ENCODE measurements around the gene SVBP. TPM values are rescaled to one million over a fixed set of nuclear protein-coding genes. Genes with fewer than 3 reads are reported as not detected.

SVBP gene
- total and polyA plus RNA-seq, 3 experiments from 2014 or later: 12.6 to 38.4 (median 16.4) TPM

DNA sequence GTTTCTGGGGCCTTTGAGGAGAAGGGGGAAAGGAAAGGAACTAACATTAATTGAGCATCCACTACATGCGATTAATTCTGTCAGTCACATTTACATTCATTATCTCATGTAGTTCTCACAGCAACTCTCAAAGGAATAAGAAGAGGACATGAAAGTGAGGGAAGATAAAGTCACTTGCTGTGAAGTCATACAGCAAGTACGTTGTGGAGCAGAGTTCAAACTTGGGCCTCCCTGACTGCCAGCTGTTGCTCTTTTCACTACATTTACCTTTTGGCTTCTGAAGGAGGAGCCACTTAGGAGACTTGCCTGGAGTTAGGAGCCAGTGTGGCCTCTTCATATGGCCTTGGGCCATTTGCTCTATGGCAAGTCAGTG is 35.4 kb upstream of the SVBP start:
- H3K4me3 Mint-ChIP-seq: no peak overlapping the region
- Histone ChIP-seq H3K36me3 (ENCODE audit: insufficient read depth, low read length) (peaks cover 11% of the 10 kb centered on the region), H3K9me3 (ENCODE audit: low read length) (no peaks in the 10 kb centered on the region), H3K27ac (ENCODE audit: low read depth, low read length) (no peak overlapping the region), H3K27me3 (ENCODE audit: insufficient read depth, low read length, poor library complexity, severe bottlenecking) (no peaks in the 10 kb centered on the region), H3K4me3 (ENCODE audit: low read length) (no peak overlapping the region), H3K4me1 (ENCODE audit: insufficient read depth, low read length) (peaks cover 8% of the 10 kb centered on the region)
- CTCF ChIA-PET: no interaction called here
- POLR2A ChIA-PET: no interaction called here
- DNase-seq: no peak
- H3K4me1 Mint-ChIP-seq: peaks cover 20 to 25% (median 23%) of the 10 kb centered on the region in 3 donors
- peaks cover 6 to 28% (median 12%) of the 10 kb centered on the region in 3 donors for H3K36me3 Mint-ChIP-seq
- no peaks in the 10 kb centered on the region for H3K27me3 Mint-ChIP-seq
- peak overlapping the region in 3 of 8 donors; percentile 3 to 75 (median 35) for H3K27ac Mint-ChIP-seq
- H3K9me3 Mint-ChIP-seq: peaks cover 0 to 1% (median 0%) of the 10 kb centered on the region in 5 donors

DNA sequence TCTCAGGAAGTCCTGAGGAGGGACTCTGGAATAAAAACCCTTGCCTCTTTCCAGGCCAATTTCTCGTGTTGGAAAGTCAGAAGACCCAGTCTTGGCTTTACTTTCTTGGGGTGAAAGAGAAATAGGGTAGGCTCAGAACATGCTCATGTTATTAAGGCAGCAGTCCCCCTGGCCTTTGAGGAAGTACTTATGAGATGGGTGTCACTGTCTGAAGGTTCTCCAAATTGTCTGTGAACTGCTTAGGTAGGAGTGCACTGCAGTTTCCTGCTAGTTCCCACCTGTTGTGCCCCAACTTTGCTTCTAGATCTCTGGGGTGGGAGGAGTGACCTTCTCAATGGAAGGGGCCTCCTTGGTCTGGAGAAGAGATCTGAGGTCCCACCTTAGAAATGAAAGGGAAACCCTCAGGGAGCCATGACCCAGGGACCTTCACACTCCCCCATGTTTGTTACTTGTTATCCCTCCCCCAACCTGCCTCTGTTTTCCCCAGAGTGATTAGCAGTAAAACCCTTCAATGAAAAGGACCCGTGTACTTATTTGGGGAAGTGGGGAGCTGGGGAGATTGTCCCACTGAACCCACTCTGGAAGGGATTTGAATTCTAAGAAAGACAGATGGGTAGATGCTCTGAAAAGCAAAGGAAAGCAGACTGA is 34.9 kb upstream of the SVBP start:
- POLR2A ChIA-PET: no interaction called here
- Histone ChIP-seq H3K27me3 (ENCODE audit: insufficient read depth, low read length, poor library complexity, severe bottlenecking) (no peaks in the 10 kb centered on the region), H3K9me3 (ENCODE audit: low read length) (no peaks in the 10 kb centered on the region), H3K36me3 (ENCODE audit: insufficient read depth, low read length) (peaks cover 11% of the 10 kb centered on the region), H3K4me1 (ENCODE audit: insufficient read depth, low read length) (peaks cover 13% of the 10 kb centered on the region), H3K27ac (ENCODE audit: low read depth, low read length) (no peak overlapping the region), H3K4me3 (ENCODE audit: low read length) (no peak overlapping the region)
- peaks cover 26 to 30% (median 28%) of the 10 kb centered on the region in 3 donors for H3K4me1 Mint-ChIP-seq
- no peak for DNase-seq
- peaks cover 0 to 1% (median 0%) of the 10 kb centered on the region in 5 donors for H3K9me3 Mint-ChIP-seq
- no peaks in the 10 kb centered on the region for H3K27me3 Mint-ChIP-seq
- H3K36me3 Mint-ChIP-seq: peaks cover 6 to 30% (median 12%) of the 10 kb centered on the region in 3 donors
- peak overlapping the region in 3 of 8 donors; percentile 3 to 75 (median 35) for H3K27ac Mint-ChIP-seq
- H3K4me3 Mint-ChIP-seq: no peak overlapping the region
- CTCF ChIA-PET: no interaction called here

GRCh38 chr1:42851420-42851819 is 34.2 kb upstream of the SVBP start:
- Histone ChIP-seq H3K36me3 (ENCODE audit: insufficient read depth, low read length) (peaks cover 11% of the 10 kb centered on the region), H3K4me1 (ENCODE audit: insufficient read depth, low read length) (peaks cover 15% of the 10 kb centered on the region), H3K9me3 (ENCODE audit: low read length) (no peaks in the 10 kb centered on the region), H3K4me3 (ENCODE audit: low read length) (no peak overlapping the region), H3K27me3 (ENCODE audit: insufficient read depth, low read length, poor library complexity, severe bottlenecking) (no peaks in the 10 kb centered on the region), H3K27ac (ENCODE audit: low read depth, low read length) (no peak overlapping the region)
- ChIA-PET CTCF (interaction anchor here (0.6 kb wide), 1 partner anchor 38 kb away, joined by 3 read pairs; no protein-coding TSS in a partner anchor), POLR2A (no interaction called here)
- Mint-ChIP-seq H3K36me3 (peaks cover 8 to 36% (median 12%) of the 10 kb centered on the region in 3 donors), H3K27ac (no peak overlapping the region), H3K4me1 (peaks cover 28 to 33% (median 33%) of the 10 kb centered on the region in 3 donors), H3K9me3 (peaks cover 0 to 1% (median 0%) of the 10 kb centered on the region in 5 donors), H3K27me3 (no peaks in the 10 kb centered on the region), H3K4me3 (no peak overlapping the region)
- no peak for DNase-seq

DNA sequence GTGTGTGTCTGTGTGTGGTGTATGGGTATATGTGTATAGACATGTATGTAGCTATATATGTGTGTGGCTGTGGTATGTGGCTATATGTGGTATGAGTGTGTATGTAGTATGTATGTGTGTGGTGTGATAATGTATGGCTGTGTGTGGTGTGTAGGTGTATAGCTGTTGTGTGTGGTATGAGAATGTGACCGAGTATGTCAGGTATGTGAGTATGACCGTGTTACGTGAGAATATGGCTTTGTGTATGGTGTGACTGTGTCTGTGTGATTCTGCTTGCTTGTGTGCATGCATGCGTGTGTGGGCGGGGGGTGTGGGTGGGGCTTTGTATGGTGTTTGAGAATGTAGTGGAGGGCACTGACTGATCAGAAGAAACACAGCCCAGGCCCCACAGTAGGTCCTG is 32.7 kb upstream of the SVBP start:
- Mint-ChIP-seq H3K9me3 (peaks cover 0 to 1% (median 0%) of the 10 kb centered on the region in 5 donors), H3K4me3 (no peak overlapping the region), H3K27ac (peak overlapping the region in 4 of 8 donors; percentile 3 to 34 (median 8)), H3K4me1 (peaks cover 34 to 42% (median 39%) of the 10 kb centered on the region in 3 donors), H3K27me3 (no peaks in the 10 kb centered on the region), H3K36me3 (peaks cover 8 to 40% (median 12%) of the 10 kb centered on the region in 3 donors)
- POLR2A ChIA-PET: no interaction called here
- no peaks in the 10 kb centered on the region for H3K9me3 ChIP-seq (ENCODE audit: low read length)
- CTCF ChIA-PET: no interaction called here
- no peak for DNase-seq
- H3K4me1 ChIP-seq (ENCODE audit: insufficient read depth, low read length): peaks cover 20% of the 10 kb centered on the region
- H3K27me3 ChIP-seq (ENCODE audit: insufficient read depth, low read length, poor library complexity, severe bottlenecking): no peaks in the 10 kb centered on the region
- no peak overlapping the region for H3K4me3 ChIP-seq (ENCODE audit: low read length)
- H3K36me3 ChIP-seq (ENCODE audit: insufficient read depth, low read length): peaks cover 11% of the 10 kb centered on the region
- no peak overlapping the region for H3K27ac ChIP-seq (ENCODE audit: low read depth, low read length)

- Histone ChIP-seq H3K36me3 (ENCODE audit: insufficient read depth, low read length) (peaks cover 11% of the 10 kb centered on the region), H3K4me1 (ENCODE audit: insufficient read depth, low read length) (peaks cover 20% of the 10 kb centered on the region), H3K9me3 (ENCODE audit: low read length) (no peaks in the 10 kb centered on the region), H3K27me3 (ENCODE audit: insufficient read depth, low read length, poor library complexity, severe bottlenecking) (no peaks in the 10 kb centered on the region), H3K27ac (ENCODE audit: low read depth, low read length) (no peak overlapping the region), H3K4me3 (ENCODE audit: low read length) (no peak overlapping the region)
- H3K4me1 Mint-ChIP-seq: peaks cover 34 to 42% (median 39%) of the 10 kb centered on the region in 3 donors
- POLR2A ChIA-PET: no interaction called here
- H3K36me3 Mint-ChIP-seq: peaks cover 8 to 40% (median 12%) of the 10 kb centered on the region in 3 donors
- peaks cover 0 to 1% (median 0%) of the 10 kb centered on the region in 5 donors for H3K9me3 Mint-ChIP-seq
- no peaks in the 10 kb centered on the region for H3K27me3 Mint-ChIP-seq
- DNase-seq: no peak
- H3K27ac Mint-ChIP-seq: peak overlapping the region in 4 of 8 donors; percentile 29 to 92 (median 42)
- CTCF ChIA-PET: no interaction called here
- peak overlapping the region in 2 of 7 donors; percentile 5 to 63 for H3K4me3 Mint-ChIP-seq
Observed at GRCh38 chr1:42848823-42849537, 31.8 kb upstream of the SVBP start.

GRCh38 chr1:42847721-42848460 is 30.7 kb upstream of the SVBP start:
- no peaks in the 10 kb centered on the region for H3K27me3 Mint-ChIP-seq
- no peaks in the 10 kb centered on the region for H3K9me3 ChIP-seq (ENCODE audit: low read length)
- ChIA-PET CTCF (interaction anchor here (0.9 to 3.0 kb wide), 4 partner anchors 10 to 225 kb away, joined by 3 to 14 read pairs (median 10); partner anchors contain the start of genes C1orf50, ERMAP, P3H1 and SVBP), POLR2A (interaction anchor here (2.0 kb wide), 1 partner anchor 32 kb away, joined by 7 read pairs; the partner anchor contains the start of gene ERMAP)
- H3K4me3 Mint-ChIP-seq: peak overlapping the region; percentile 91 to 98 (median 96)
- peaks cover 20% of the 10 kb centered on the region for H3K4me1 ChIP-seq (ENCODE audit: insufficient read depth, low read length)
- peak overlapping the region; percentile 93 for H3K4me3 ChIP-seq (ENCODE audit: low read length)
- no peaks in the 10 kb centered on the region for H3K27me3 ChIP-seq (ENCODE audit: insufficient read depth, low read length, poor library complexity, severe bottlenecking)
- H3K27ac ChIP-seq (ENCODE audit: low read depth, low read length): no peak overlapping the region
- peak overlapping the region in 7 of 8 donors; percentile 29 to 91 (median 88) for H3K27ac Mint-ChIP-seq
- DNase-seq: no peak
- peaks cover 34 to 42% (median 39%) of the 10 kb centered on the region in 3 donors for H3K4me1 Mint-ChIP-seq
- peaks cover 0 to 1% (median 0%) of the 10 kb centered on the region in 5 donors for H3K9me3 Mint-ChIP-seq
- H3K36me3 Mint-ChIP-seq: peaks cover 12 to 42% (median 12%) of the 10 kb centered on the region in 3 donors
- peaks cover 11% of the 10 kb centered on the region for H3K36me3 ChIP-seq (ENCODE audit: insufficient read depth, low read length)

DNA sequence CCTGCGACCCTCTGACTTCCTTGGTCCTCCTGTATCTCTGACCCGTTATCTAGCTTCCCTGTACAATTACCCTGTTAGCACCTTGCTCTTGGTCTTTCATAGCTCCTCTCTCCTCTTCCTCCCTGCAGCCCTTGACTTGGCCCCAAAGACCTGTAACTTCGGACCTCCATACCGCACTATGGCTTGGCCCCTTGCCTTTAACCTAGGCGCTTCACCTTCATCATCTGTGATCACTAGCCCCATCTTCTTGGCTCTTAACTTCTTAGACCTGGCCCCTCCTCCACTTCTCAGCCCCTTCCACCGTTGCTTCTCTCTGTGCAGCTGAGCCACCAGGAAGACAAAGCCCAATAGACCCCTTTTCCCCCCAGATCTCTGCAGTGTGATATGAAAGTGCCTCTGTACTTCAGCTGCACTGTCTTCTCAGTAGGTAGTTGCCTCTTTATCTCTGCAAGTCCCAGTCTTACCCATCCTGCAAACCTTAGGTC is 30.0 kb upstream of the SVBP start:
- ChIA-PET CTCF (interaction anchor here (1.4 to 3.0 kb wide), 6 partner anchors 11 to 226 kb away, joined by 4 to 14 read pairs (median 7); partner anchors contain the start of genes C1orf50, ERMAP, P3H1 and SVBP), POLR2A (interaction anchor here (0.6 to 2.0 kb wide), 4 partner anchors 31 to 253 kb away, joined by 3 to 18 read pairs (median 6); partner anchors contain the start of genes C1orf50, ERMAP and P3H1)
- peak overlapping the region; percentile 91 to 98 (median 96) for H3K4me3 Mint-ChIP-seq
- peaks cover 0 to 1% (median 0%) of the 10 kb centered on the region in 5 donors for H3K9me3 Mint-ChIP-seq
- no peak for DNase-seq
- Histone ChIP-seq H3K27ac (ENCODE audit: low read depth, low read length) (peak overlapping the region; percentile 79), H3K9me3 (ENCODE audit: low read length) (no peaks in the 10 kb centered on the region), H3K4me1 (ENCODE audit: insufficient read depth, low read length) (peaks cover 20% of the 10 kb centered on the region), H3K36me3 (ENCODE audit: insufficient read depth, low read length) (peaks cover 11% of the 10 kb centered on the region), H3K27me3 (ENCODE audit: insufficient read depth, low read length, poor library complexity, severe bottlenecking) (no peaks in the 10 kb centered on the region), H3K4me3 (ENCODE audit: low read length) (peak overlapping the region; percentile 93)
- H3K27me3 Mint-ChIP-seq: no peaks in the 10 kb centered on the region
- H3K36me3 Mint-ChIP-seq: peaks cover 12 to 39% (median 12%) of the 10 kb centered on the region in 3 donors
- peaks cover 34 to 42% (median 39%) of the 10 kb centered on the region in 3 donors for H3K4me1 Mint-ChIP-seq
- peak overlapping the region; percentile 66 to 97 (median 90) for H3K27ac Mint-ChIP-seq
